Uterus (tissue), 2 donors: Measurements from ENCODE around the gene TMEM184B.
"Not testable (repeated sequence)": the region's sequence is repeated elsewhere in the genome, so short reads cannot be mapped to it uniquely, and the experiment has no call there.

Experiments used
- POLR2A ChIP-seq, 2 donors: fragments of 450-650 bp; IDR thresholded peaks; one replicate each; pipeline ENCODE4 v1.6.1; 2016; ENCODE audit warnings: antibody characterized with exemption in 2 of 2, mild to moderate bottlenecking in 1 of 2, moderate library complexity in 1 of 2
- TF ChIP-seq, protein P1 (sequence below), 4 experiments: fragments of 200-600 bp in 2 of 4; fragments of 450-650 bp in 2 of 4; sonication (generic) in 2 of 4; IDR thresholded peaks; one replicate each; pipeline ENCODE4 v1.5.1; 2016 to 2019; ENCODE audit warnings: antibody characterized with exemption in 4 of 4, mild to moderate bottlenecking in 2 of 4, moderate library complexity in 1 of 4

DNA sequence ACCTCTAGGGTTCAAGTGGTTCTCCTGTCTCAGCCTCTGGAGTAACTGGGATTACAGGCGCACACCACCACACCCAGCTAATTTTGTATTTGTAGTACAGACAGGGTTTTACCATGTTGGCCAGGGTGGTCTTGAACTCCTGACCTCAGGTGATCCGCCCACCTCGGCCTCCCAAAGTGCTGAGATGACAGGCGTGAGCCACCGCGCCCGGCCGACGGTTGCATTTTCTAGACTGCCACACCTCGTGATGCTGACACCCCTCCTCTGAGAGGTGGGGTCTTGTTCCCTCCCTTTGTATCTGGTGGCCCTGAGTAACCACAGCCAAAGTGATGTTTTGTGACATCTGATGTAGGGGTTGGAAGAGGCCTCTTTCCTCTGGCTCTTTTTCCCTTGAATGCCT, 39.0 kb downstream of the TMEM184B start:
- TF ChIP-seq, protein P1, sequence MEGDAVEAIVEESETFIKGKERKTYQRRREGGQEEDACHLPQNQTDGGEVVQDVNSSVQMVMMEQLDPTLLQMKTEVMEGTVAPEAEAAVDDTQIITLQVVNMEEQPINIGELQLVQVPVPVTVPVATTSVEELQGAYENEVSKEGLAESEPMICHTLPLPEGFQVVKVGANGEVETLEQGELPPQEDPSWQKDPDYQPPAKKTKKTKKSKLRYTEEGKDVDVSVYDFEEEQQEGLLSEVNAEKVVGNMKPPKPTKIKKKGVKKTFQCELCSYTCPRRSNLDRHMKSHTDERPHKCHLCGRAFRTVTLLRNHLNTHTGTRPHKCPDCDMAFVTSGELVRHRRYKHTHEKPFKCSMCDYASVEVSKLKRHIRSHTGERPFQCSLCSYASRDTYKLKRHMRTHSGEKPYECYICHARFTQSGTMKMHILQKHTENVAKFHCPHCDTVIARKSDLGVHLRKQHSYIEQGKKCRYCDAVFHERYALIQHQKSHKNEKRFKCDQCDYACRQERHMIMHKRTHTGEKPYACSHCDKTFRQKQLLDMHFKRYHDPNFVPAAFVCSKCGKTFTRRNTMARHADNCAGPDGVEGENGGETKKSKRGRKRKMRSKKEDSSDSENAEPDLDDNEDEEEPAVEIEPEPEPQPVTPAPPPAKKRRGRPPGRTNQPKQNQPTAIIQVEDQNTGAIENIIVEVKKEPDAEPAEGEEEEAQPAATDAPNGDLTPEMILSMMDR (IDR thresholded peaks at IDR 0.05): not testable (repeated sequence)
- not testable (repeated sequence) for TF ChIP-seq POLR2A (IDR thresholded peaks at IDR 0.05)
